Hematopoietic multipotent progenitor cell (in vitro differentiated cells): ENCODE measurements around the gene ABLIM3. TPM values are rescaled to one million over a fixed set of nuclear protein-coding genes. Genes with fewer than 3 reads are reported as not detected.

Source experiments
- DNase-seq, 3 donors: peaks; one replicate each; pipeline ENCODE4 v3.0.0-alpha.2; 2011 to 2015; ENCODE audit warnings: low read depth in 2 of 3, low spot score in 2 of 3
- total RNA-seq: library from RNA; depleted of rRNA; stranded (reverse); fragments of >200 nt; gene quantifications from one replicate; pipeline ENCODE4 v1.2.3, GENCODE V29; 2012

ABLIM3 gene
- total RNA-seq, 1 donor: 0.27 TPM

- no peak for DNase-seq
Measured at GRCh38 chr5:149132474-149132873, 8.8 kb upstream of the ABLIM3 start.

- no peak for DNase-seq
Measured at GRCh38 chr5:149133795-149134777, 7.2 kb upstream of the ABLIM3 start.

- DNase-seq: no peak
Measured at GRCh38 chr5:149134778-149135500, 6.4 kb upstream of the ABLIM3 start.

DNA sequence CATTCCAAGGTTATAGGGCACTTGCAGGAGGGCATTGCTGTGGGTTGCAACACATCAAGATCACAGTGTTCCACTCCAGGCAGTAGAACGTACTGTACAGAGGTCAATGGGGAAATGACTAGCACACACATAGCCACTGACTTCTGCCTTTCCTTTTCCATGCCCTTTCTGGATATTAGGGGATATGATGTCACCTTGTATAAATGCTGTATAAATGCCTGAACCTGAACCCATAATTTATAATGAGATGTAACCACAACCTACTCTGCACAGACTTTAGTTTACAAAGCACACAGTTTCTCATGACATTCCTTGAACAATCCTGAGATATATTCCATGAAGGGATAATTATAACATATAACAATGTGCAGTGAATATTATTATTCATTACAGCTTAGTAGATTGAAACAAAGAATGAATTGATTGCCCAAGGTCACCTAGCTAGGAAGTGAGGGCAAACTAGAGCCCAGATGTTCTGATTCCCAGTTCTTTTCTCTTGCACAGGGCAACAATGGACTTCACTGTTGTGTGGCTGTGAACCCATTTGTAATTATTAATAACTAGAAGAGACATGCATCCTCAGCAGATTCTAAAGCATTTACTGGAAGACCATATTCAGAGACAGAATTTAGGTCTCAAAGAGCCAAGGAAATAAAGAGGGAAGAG is 5.6 kb upstream of the ABLIM3 start:
- DNase-seq: no peak

- DNase-seq: no peak
Measured at GRCh38 chr5:149138182-149138923, 2.9 kb upstream of the ABLIM3 start.

DNA sequence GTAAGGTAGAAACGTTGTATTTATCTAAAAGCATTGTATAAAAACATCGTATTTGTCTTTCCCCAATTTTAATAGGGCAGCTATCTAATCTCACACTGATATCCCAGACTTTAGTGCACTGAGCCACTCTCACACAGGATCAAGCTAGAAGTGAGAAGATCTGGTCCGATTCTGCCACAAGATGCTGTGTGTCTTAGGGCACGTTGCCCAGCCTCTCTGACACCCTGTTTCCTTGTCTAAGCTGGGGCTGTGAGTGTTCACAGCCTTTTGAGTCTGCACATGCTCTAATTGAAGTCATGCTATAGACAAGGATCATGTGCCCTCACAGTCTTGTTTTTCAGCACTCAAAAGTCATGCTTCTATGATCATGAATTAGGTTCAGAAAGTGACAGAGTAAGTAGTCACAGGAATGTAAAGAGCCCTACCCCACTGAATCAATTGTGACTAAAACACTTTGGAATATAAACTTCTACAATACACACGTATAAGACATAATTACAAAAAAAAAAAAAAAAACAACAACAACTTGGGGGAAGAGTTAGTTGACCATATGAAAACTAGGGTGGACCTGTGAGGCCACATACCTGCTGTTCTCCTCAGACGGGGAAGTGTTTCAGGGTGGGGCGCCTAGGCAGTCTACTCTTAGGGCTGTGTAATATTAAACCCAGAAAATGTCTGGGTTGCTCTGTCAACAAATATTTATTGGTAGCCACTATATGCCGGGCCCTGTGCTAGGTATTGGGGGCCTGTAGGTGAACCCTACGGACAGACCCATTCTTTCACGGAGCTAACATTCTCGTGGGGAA is 893 bp upstream of the ABLIM3 start:
- DNase-seq: no peak

- DNase-seq: peak in 2 of 3 donors; percentile 24 to 53
Measured at GRCh38 chr5:149141957-149142851, 911 bp downstream of the ABLIM3 start.

GRCh38 chr5:149143470-149143869 is 2.2 kb downstream of the ABLIM3 start:
- DNase-seq: no peak

GRCh38 chr5:149144637-149145036 is 3.3 kb downstream of the ABLIM3 start:
- no peak for DNase-seq

DNA sequence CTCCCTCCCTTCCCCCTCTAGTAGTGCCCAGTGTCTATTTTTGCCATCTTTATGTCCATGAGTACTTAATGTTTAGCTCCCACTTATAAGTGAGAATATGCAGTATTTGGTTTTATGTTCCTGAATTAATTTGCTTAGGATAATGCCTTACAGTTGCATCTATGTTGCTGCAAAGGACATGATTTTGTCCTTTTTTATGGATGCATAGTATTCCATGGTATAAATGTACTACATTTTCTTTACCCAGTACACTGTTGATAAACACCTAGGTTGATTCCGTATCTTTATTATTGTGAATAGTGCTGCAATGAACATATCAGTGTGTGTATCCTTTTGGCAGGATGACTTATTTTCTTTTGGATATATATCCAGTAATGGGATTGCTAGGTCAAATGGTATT is 3.8 kb downstream of the ABLIM3 start:
- DNase-seq: no peak

- DNase-seq: no peak
Measured at GRCh38 chr5:149147676-149148075, 6.4 kb downstream of the ABLIM3 start.

DNA sequence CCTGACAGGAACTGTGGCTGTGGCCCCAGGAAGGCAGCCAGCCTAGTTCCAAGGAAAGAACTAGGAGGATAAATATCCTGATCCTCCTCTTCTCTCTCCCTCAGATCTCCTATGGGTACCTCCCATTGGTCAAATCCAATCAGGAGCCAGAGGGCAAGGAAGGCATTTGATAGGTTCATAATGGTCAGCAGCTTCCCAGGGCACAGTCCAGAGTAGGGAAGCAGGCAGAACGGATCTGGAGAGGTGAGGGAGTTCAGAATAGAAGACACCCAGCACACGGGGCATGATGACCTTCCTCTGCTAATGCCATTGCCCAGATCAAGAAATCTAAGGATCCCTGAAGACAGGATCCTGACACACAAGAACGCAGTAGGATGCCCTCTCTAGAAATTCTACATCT is 8.6 kb downstream of the ABLIM3 start:
- DNase-seq: no peak

- no peak for DNase-seq
Measured at GRCh38 chr5:149150457-149150856, 9.2 kb downstream of the ABLIM3 start.

- DNase-seq: peak in 1 of 3 donors; percentile 10
Measured at GRCh38 chr5:149151717-149152116, 10.4 kb downstream of the ABLIM3 start.

GRCh38 chr5:149152317-149152746 is 11.0 kb downstream of the ABLIM3 start:
- DNase-seq: no peak

- DNase-seq: no peak
Measured at GRCh38 chr5:149153193-149153750, 12.0 kb downstream of the ABLIM3 start.

- DNase-seq: no peak
Measured at GRCh38 chr5:149153751-149154610, 12.7 kb downstream of the ABLIM3 start.
